Psoas muscle (tissue), 8 donors: ENCODE results near the gene NUP210. TPM values are rescaled to one million over a fixed set of nuclear protein-coding genes. Genes with fewer than 3 reads are reported as not detected.

Experiments used
- ATAC-seq, 4 donors: fragments of 200-7000 bp; cut with Tn5 transposase; one replicate each; pipeline ENCODE4 v1.9.1; 2020; ENCODE audit warnings: moderate library complexity in 3 of 4, mild to moderate bottlenecking in 2 of 4
- DNase-seq, 2 donors: peaks; one replicate each; pipeline ENCODE4 v3.0.0-alpha.2; 2020
- H3K27ac ChIP-seq: fragments of 200-600 bp; one replicate; pipeline ENCODE4 v1.8.0; 2022
- H3K27me3 ChIP-seq, 3 donors: fragments of 200-600 bp in 1 of 3; one replicate each; pipeline versions ENCODE4 v1.6.1 to v1.8.0; 2013 to 2022; ENCODE audit warnings: low read length in 2 of 3, mild to moderate bottlenecking in 2 of 3, moderate library complexity in 1 of 3; ENCODE audit not compliant: insufficient read depth in 3 of 3
- H3K36me3 ChIP-seq, 2 donors: fragments of 200-600 bp in 1 of 2; one replicate each; pipeline versions ENCODE4 v1.6.1 to v1.8.0; 2013 to 2022; ENCODE audit warnings: low read depth in 1 of 2, mild to moderate bottlenecking in 1 of 2, moderate library complexity in 1 of 2; ENCODE audit not compliant: insufficient read depth in 1 of 2
- H3K4me1 ChIP-seq: fragments of 200-600 bp; one replicate; pipeline ENCODE4 v1.8.0; 2022
- H3K4me3 ChIP-seq: fragments of 200-600 bp; one replicate; pipeline ENCODE4 v1.8.0; 2022; ENCODE audit warnings: mild to moderate bottlenecking
- H3K9me3 ChIP-seq: fragments of 200-600 bp; one replicate; pipeline ENCODE4 v1.8.0; 2022
- WGBS, 3 donors: extraction: QIAGEN DNeasy Blood & Tissue Kit; methylation state at CpG; one replicate each; pipeline versions ENCODE4 v1.1.6 to v1.1.7; 2013; 5-methylcytosine and 5-hydroxymethylcytosine counted together
- intact Hi-C, 2 donors: fragments of 100-400 bp; cut with DNase I; formaldehyde crosslinking; loops; one replicate each; pipeline versions ENCODE4 v1.11.0 to v1.14.2; 2022
- polyA plus RNA-seq, 3 donors: library from polyadenylated mRNA; stranded (reverse); fragments of 200-250 nt; gene quantifications; one replicate each; pipeline ENCODE4 v1.2.3, GENCODE V29; 2013
- total RNA-seq, 4 donors: library from RNA; stranded (reverse); fragmentation: NEBNext Ultra II Directional in 2 of 4; extraction: Animal tissue kit (Norgen Biotek cat#: 25700) in 2 of 4; gene quantifications; one replicate each; pipeline versions ENCODE4 v1.2.1 to v1.2.4, GENCODE V29; 2021 to 2023
- TF ChIP-seq, protein P1 (sequence below): fragments of 200-600 bp; IDR thresholded peaks from one replicate; pipeline ENCODE4 v1.8.0; 2022; ENCODE audit warnings: antibody characterized with exemption
- donor health status: healthy with polysubstance abuse.
- donor health status: DM: no; HTN: no; CAD: no; lungs with moderate emphysema.
- donor health status: Bipolar disorder and iron deficiency.
- donor health status: healthy.
- donor health status: DM: yes; HTN: yes; CAD: no.
- donor health status: DM: no; HTN: no; CAD: no.
- donor health status: DM: no; HTN: no; CAD: no.
- donor health status: DM: yes; HTN: yes; CAD: no.

NUP210 gene
- total and polyA plus RNA-seq, 7 donors: 0.29 to 8.0 (median 2.1) TPM

DNA sequence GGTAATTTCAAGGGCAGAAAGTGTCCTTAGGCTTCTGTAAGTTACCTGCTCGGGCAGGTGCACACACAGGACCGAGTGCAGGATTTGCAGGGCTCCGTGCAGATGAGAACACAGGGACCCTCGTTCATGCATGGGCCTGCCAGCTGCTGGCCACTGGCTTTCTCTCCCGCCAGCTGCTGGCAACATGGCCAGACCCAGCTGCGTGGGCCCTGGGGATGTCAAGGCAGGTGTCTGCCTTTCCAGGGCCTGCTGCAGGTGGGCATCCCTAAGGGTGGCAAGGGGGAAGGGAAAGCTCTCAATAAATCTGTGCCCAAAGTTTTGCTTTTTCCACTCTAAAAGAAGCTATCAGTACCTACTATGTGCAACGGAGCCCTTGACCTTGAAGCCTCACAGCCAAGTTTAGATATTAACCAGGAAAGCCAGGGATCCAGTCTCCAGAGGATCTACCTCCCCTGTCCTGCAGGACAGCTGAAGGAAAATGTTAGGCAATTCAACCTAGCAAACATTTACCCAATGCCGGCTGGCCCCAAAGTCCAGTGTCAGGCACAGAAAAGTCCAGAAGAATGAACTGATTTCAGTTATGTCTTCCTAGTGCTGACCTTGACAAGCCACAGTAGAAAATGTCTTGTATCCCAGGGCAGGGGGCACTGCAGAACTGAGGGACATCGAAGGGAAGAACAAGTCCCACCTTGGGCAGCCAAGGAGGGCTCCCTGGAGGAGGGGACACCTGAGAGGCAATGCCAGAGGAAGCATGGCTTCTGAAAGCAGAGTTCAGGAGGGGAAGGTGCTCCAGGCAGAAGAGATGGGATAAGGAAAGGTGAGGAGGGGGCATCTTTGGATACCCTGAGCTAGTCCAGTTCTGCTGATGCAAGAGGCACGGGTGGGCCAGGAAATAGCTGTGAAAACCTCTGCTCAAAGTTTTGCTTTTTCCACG lies 26.4 kb downstream of the NUP210 start:
- intact Hi-C loops: no loop called here
- WGBS, 3 donors: 66 to 84% (median 76%) methylated on average over 11 of the region's 11 CpGs
- Histone ChIP-seq H3K4me3 (no peak overlapping the region), H3K36me3 (peaks cover 0 to 70% of the 10 kb centered on the region in 2 donors), H3K27ac (no peak overlapping the region), H3K27me3 (no peaks in the 10 kb centered on the region), H3K4me1 (no peaks in the 10 kb centered on the region), H3K9me3 (no peaks in the 10 kb centered on the region)
- DNase-seq (no peak), ATAC-seq (no peak)
- TF ChIP-seq, protein P1, sequence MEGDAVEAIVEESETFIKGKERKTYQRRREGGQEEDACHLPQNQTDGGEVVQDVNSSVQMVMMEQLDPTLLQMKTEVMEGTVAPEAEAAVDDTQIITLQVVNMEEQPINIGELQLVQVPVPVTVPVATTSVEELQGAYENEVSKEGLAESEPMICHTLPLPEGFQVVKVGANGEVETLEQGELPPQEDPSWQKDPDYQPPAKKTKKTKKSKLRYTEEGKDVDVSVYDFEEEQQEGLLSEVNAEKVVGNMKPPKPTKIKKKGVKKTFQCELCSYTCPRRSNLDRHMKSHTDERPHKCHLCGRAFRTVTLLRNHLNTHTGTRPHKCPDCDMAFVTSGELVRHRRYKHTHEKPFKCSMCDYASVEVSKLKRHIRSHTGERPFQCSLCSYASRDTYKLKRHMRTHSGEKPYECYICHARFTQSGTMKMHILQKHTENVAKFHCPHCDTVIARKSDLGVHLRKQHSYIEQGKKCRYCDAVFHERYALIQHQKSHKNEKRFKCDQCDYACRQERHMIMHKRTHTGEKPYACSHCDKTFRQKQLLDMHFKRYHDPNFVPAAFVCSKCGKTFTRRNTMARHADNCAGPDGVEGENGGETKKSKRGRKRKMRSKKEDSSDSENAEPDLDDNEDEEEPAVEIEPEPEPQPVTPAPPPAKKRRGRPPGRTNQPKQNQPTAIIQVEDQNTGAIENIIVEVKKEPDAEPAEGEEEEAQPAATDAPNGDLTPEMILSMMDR: no peak

DNA sequence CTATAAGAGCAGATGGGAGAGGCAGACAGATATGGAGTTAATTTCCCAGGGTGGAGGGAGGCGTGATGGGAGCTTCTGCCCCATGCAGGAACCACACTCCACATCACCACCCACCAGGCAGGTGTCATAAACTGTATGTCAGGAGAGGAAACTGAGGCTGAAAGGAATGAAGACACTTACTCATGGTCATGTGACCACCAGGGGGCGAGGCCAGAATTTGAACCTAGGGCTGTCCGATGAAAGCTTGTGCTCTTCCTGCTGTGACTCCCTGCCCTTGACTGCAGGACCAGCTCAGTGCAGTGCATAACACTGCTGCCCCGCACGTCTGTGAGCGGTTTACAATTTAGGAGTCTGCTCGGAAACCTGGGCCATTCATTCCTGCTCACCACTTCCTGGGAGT lies 28.8 kb downstream of the NUP210 start:
- H3K36me3 ChIP-seq: peaks cover 0 to 76% of the 10 kb centered on the region in 2 donors
- H3K27me3 ChIP-seq: no peaks in the 10 kb centered on the region
- no peaks in the 10 kb centered on the region for H3K4me1 ChIP-seq
- H3K27ac ChIP-seq: no peak overlapping the region
- H3K9me3 ChIP-seq: no peaks in the 10 kb centered on the region
- intact Hi-C loops: no loop called here
- TF ChIP-seq, protein P1: no peak
- ATAC-seq (no peak), DNase-seq (no peak)
- 81 to 87% (median 85%) methylated on average over 7 of the region's 7 CpGs for WGBS, 3 donors
- H3K4me3 ChIP-seq: no peak overlapping the region

DNA sequence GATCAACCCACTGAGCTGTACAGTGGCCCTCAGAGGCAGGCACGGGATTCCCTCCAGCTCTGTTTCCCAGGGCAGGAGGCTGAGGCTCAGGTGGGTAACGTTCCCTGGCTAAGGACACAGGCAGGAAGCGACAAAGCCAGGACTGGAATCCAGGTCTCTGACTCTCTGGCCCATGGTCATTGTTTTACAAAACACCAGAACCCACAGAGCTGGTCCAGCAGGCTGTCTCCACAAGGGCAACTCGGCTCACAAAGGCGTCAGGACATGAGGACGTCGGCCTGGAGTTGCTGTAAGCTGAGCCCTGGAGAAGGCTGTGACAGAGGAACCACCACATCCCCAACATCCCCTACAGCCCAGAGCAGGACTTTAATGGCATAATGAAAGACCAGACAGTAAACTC lies 30.7 kb downstream of the NUP210 start:
- H3K9me3 ChIP-seq: no peaks in the 10 kb centered on the region
- H3K27ac ChIP-seq: no peak overlapping the region
- WGBS, 3 donors: 79 to 83% (median 80%) methylated on average over 7 of the region's 7 CpGs
- no peak overlapping the region for H3K4me3 ChIP-seq
- no peak for ATAC-seq
- TF ChIP-seq, protein P1: no peak
- no peaks in the 10 kb centered on the region for H3K4me1 ChIP-seq
- intact Hi-C loops: no loop called here
- no peaks in the 10 kb centered on the region for H3K27me3 ChIP-seq
- peaks cover 0 to 80% of the 10 kb centered on the region in 2 donors for H3K36me3 ChIP-seq
- DNase-seq: no peak

DNA sequence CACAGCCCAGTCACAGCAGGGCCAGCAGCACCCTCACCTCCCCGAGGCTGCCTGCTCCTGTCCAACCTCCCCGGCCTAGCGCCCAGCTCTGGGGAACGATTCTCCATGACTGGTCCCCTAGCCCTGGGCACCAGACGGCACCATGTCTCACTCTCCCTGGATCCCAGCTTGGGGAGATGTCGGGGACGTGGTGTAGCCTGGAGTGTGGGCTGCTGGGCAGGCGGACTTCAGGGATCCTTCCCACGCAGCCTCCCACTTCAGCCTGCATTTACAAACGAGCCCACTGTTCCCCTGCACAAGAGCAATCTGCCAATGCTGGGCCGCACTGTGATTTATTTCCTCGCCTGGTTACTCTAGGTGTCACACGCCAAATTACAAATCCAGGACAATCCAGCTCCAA lies 31.3 kb downstream of the NUP210 start:
- Histone ChIP-seq H3K27me3 (no peaks in the 10 kb centered on the region), H3K4me1 (no peaks in the 10 kb centered on the region), H3K27ac (no peak overlapping the region), H3K4me3 (no peak overlapping the region), H3K36me3 (peaks cover 0 to 82% of the 10 kb centered on the region in 2 donors), H3K9me3 (no peaks in the 10 kb centered on the region)
- WGBS, 3 donors: 89 to 93% (median 90%) methylated on average over 13 of the region's 13 CpGs
- TF ChIP-seq, protein P1: no peak
- DNase-seq (no peak), ATAC-seq (no peak)
- intact Hi-C loops: no loop called here
